HCT116 (cell line): Measurements from ENCODE around the gene FAM32A. TPM values are rescaled to one million over a fixed set of nuclear protein-coding genes. Genes with fewer than 3 reads are reported as not detected.

Experiments
- ATAC-seq: fragments of 200-7000 bp; cut with Tn5 transposase; 2 replicates; pipeline ENCODE4 v1.9.1; 2020; ENCODE audit warnings: mild to moderate bottlenecking, moderate library complexity
- BruUV-seq: library from RNA; stranded (reverse); fragments of 400-500 nt; replicated peaks from 2 replicates; lab custom pipeline; 2021; lab: Mats Ljungman, UMichigan
- CTCF ChIA-PET: fragments of 300-600 bp; sonication (Branson Sonifier 250); formaldehyde crosslinking; loops from one replicate; lab custom pipeline; 2021; ENCODE audit warnings: antibody characterized with exemption; lab: Charles Lee
- POLR2A ChIA-PET: fragments of 300-600, 350-600 bp; sonication (Branson Sonifier 250); formaldehyde crosslinking; loops from one replicate; lab custom pipeline; 2021; ENCODE audit warnings: antibody characterized with exemption; lab: Charles Lee
- RAD21 ChIA-PET, 2 experiments: fragments of 300-600 bp; sonication (Branson Sonifier 250); formaldehyde crosslinking; loops; one replicate each; lab custom pipeline; 2023; ENCODE audit warnings: low total read pairs in 2 of 2; ENCODE audit not compliant: uncharacterized antibody in 2 of 2, unreplicated experiment in 2 of 2, low non-redundant PET in 1 of 2; lab: Charles Lee
- DNase-seq: peaks from one replicate; pipeline ENCODE4 v3.0.0-alpha.2; 2010; ENCODE audit warnings: low read depth, low spot score
- H2AFZ ChIP-seq: fragments of 200-600 bp; shearing (Covaris generic), sonication (generic); 2 replicates; pipeline ENCODE4 v1.6.1; 2017; ENCODE audit warnings: low read depth, mixed run types, mixed read lengths, antibody characterized with exemption, low read length; ENCODE audit not compliant: poor library complexity, severe bottlenecking
- H3K27ac ChIP-seq: 2 replicates; pipeline ENCODE4 v1.5.1; 2012; ENCODE audit warnings: low read depth, low read length
- H3K27me3 ChIP-seq: fragments of 200-600 bp; sonication (generic); 2 replicates; pipeline ENCODE4 v1.6.1; 2016; ENCODE audit warnings: mixed run types, low read length, mixed read lengths; ENCODE audit not compliant: insufficient read depth
- H3K36me3 ChIP-seq, 2 experiments: fragments of 200-500 bp in 1 of 2; fragments of 200-600 bp in 1 of 2; sonication (Bioruptor generic) in 1 of 2; sonication (generic) in 1 of 2; 2 replicates each; pipeline versions ENCODE4 v1.5.1 to v1.6.1; 2014 to 2016; ENCODE audit warnings: low read length in 2 of 2, inconsistent platforms in 1 of 2, mixed read lengths in 1 of 2, mixed run types in 1 of 2; ENCODE audit not compliant: insufficient read depth in 2 of 2, control insufficient read depth in 1 of 2
- H3K4me1 ChIP-seq, 2 experiments: fragments of 200-600 bp in 1 of 2; sonication (generic) in 1 of 2; 2 replicates each; pipeline versions ENCODE4 v1.5.1 to v1.6.1; 2012 to 2017; ENCODE audit warnings: low read length in 2 of 2, inconsistent platforms in 1 of 2, mild to moderate bottlenecking in 1 of 2, mixed read lengths in 1 of 2, mixed run types in 1 of 2, moderate library complexity in 1 of 2; ENCODE audit not compliant: insufficient read depth in 2 of 2, control insufficient read depth in 1 of 2
- H3K4me2 ChIP-seq: fragments of 200-600 bp; sonication (generic); 2 replicates; pipeline ENCODE4 v1.6.1; 2017; ENCODE audit warnings: mixed run types, low read length, mixed read lengths
- H3K4me3 ChIP-seq, 2 experiments: fragments of 200-600 bp in 1 of 2; sonication (generic) in 1 of 2; replicated peaks in 1 of 2; 2 replicates each; pipeline ENCODE4 v1.5.1; 2011 to 2016; ENCODE audit warnings: low read length in 2 of 2, control low read depth in 1 of 2, low read depth in 1 of 2, mild to moderate bottlenecking in 1 of 2, mixed read lengths in 1 of 2, mixed run types in 1 of 2
- H3K79me2 ChIP-seq: fragments of 200-600 bp; sonication (generic); 2 replicates; pipeline ENCODE4 v1.6.1; 2017; ENCODE audit warnings: mild to moderate bottlenecking, mixed run types, low read length, moderate library complexity, mixed read lengths; ENCODE audit not compliant: insufficient read depth
- H3K9ac ChIP-seq: fragments of 200-600 bp; sonication (generic); 2 replicates; pipeline ENCODE4 v1.6.1; 2016; ENCODE audit warnings: low read length, mixed read lengths
- H3K9me2 ChIP-seq: fragments of 200-600 bp; sonication (generic), shearing (Covaris generic); 2 replicates; pipeline ENCODE4 v1.6.1; 2017; ENCODE audit warnings: mixed run types, mild to moderate bottlenecking, moderate library complexity; ENCODE audit not compliant: insufficient read depth
- H3K9me3 ChIP-seq, 2 experiments: fragments of 200-500 bp in 1 of 2; fragments of 200-600 bp in 1 of 2; sonication (Bioruptor generic) in 1 of 2; sonication (generic) in 1 of 2; 2 replicates each; pipeline ENCODE4 v1.6.1; 2014 to 2017; ENCODE audit warnings: low read length in 2 of 2, mixed read lengths in 2 of 2, inconsistent platforms in 1 of 2, low read depth in 1 of 2, mild to moderate bottlenecking in 1 of 2, mixed run types in 1 of 2, moderate library complexity in 1 of 2; ENCODE audit not compliant: control insufficient read depth in 1 of 2, insufficient read depth in 1 of 2
- H4K20me1 ChIP-seq: fragments of 200-600 bp; sonication (generic), shearing (Covaris generic); 2 replicates; pipeline ENCODE4 v1.6.1; 2017; ENCODE audit warnings: mixed run types, mild to moderate bottlenecking, moderate library complexity; ENCODE audit not compliant: insufficient read depth
- EZH2phosphoT487 ChIP-seq: fragments of 200-600 bp; IDR thresholded peaks from 2 replicates; pipeline ENCODE4 v1.6.1; 2018; ENCODE audit warnings: antibody characterized with exemption, borderline replicate concordance
- FOSL1 ChIP-seq: IDR thresholded peaks from 2 replicates; pipeline ENCODE4 v1.6.1; 2012; ENCODE audit warnings: low read depth
- JUND ChIP-seq: IDR thresholded peaks from 2 replicates; pipeline ENCODE4 v1.6.1; 2012
- RAD21 ChIP-seq: IDR thresholded peaks from 2 replicates; pipeline ENCODE4 v1.6.1; 2012; ENCODE audit warnings: low read depth, mild to moderate bottlenecking
- ZFX ChIP-seq: fragments of 450-650 bp; IDR thresholded peaks from 2 replicates; pipeline ENCODE4 v1.6.1; 2017
- ZNF274 ChIP-seq: fragments of 200-500 bp; sonication (Bioruptor generic); IDR thresholded peaks from 2 replicates; pipeline ENCODE4 v1.6.1; 2014; ENCODE audit warnings: mild to moderate bottlenecking, low read depth, low read length, inconsistent platforms
- intact Hi-C: fragments of 100-400 bp; cut with micrococcal nuclease; formaldehyde crosslinking; loops from 2 replicates; pipeline ENCODE4 v1.10.0; 2022
- total RNA-seq: library from RNA; stranded (reverse); gene quantifications from one replicate; pipeline ENCODE4 v1.2.1, GENCODE V29; 2021; ENCODE audit not compliant: unreplicated experiment

The FAM32A gene
- total RNA-seq, 1 experiment from 2014 or later: 61.3 TPM

- no peak for ATAC-seq
- ChIA-PET POLR2A (no interaction called here), RAD21 (no interaction called here), CTCF (no interaction called here)
- Histone ChIP-seq H3K4me3 (no peak overlapping the region), H3K9ac (no peak overlapping the region), H3K36me3 (peaks cover 18 to 24% of the 10 kb centered on the region in 2 experiments), H3K79me2 (no peaks in the 10 kb centered on the region), H3K4me2 (no peak overlapping the region), H3K27ac (no peak overlapping the region), H3K9me2 (no peaks in the 10 kb centered on the region), H4K20me1 (no peaks in the 10 kb centered on the region), H3K4me1 (peaks cover 9 to 29% of the 10 kb centered on the region in 2 experiments), H3K9me3 (no peaks in the 10 kb centered on the region), H3K27me3 (no peaks in the 10 kb centered on the region), H2AFZ (no peak overlapping the region)
- no peak for DNase-seq
- intact Hi-C loops: no loop called here
- BruUV-seq: no TSS peak
- TF ChIP-seq ZFX: no peak
- no peak for TF ChIP-seq JUND
- no peak for TF ChIP-seq FOSL1
- no peak for TF ChIP-seq RAD21
These were observed 30.1 kb upstream of the FAM32A start for GRCh38 chr19:16155128-16155527.

- intact Hi-C loops: no loop called here
- CTCF ChIA-PET: no interaction called here
These were observed 28.3 kb upstream of the FAM32A start for GRCh38 chr19:16156904-16157303.

More at GRCh38 chr19:16156904-16157303, 28.3 kb upstream of the FAM32A start:
- H3K9ac ChIP-seq: no peak overlapping the region
- no peak overlapping the region for H3K4me2 ChIP-seq
- H3K79me2 ChIP-seq: no peaks in the 10 kb centered on the region
- no peak for ATAC-seq
- BruUV-seq: no TSS peak
- DNase-seq: no peak
- peaks cover 21 to 47% of the 10 kb centered on the region in 2 experiments for H3K4me1 ChIP-seq
- H3K9me3 ChIP-seq: no peaks in the 10 kb centered on the region
- no peaks in the 10 kb centered on the region for H3K9me2 ChIP-seq
- no peaks in the 10 kb centered on the region for H4K20me1 ChIP-seq
- no peaks in the 10 kb centered on the region for H3K27me3 ChIP-seq
- ChIA-PET POLR2A (interaction anchor here (1.5 kb wide), 1 partner anchor 13 kb away, joined by 6 read pairs; the partner anchor contains the start of gene HSH2D), RAD21 (no interaction called here)
- H2AFZ ChIP-seq: no peak overlapping the region
- no peak overlapping the region for H3K27ac ChIP-seq
- no peak for TF ChIP-seq EZH2phosphoT487
- no peak for TF ChIP-seq ZNF274
- TF ChIP-seq, all 23 proteins: peak for 0
- peaks cover 18 to 24% of the 10 kb centered on the region in 2 experiments for H3K36me3 ChIP-seq
- no peak overlapping the region for H3K4me3 ChIP-seq
